GM18858 (cell line): ENCODE data around the gene MYL11.
"Not testable (repeated sequence)": the region's sequence is repeated elsewhere in the genome, so short reads cannot be mapped to it uniquely, and the experiment has no call there.

Source experiments
- ATAC-seq: cut with Tn5 transposase; IDR thresholded peaks from one replicate; pipeline ENCODE4 v1.9.1; 2021; ENCODE audit not compliant: unreplicated experiment

The MYL11 gene, protein sequence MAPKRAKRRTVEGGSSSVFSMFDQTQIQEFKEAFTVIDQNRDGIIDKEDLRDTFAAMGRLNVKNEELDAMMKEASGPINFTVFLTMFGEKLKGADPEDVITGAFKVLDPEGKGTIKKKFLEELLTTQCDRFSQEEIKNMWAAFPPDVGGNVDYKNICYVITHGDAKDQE

GRCh38 chr16:30374538-30374937 is at the start of gene MYL11:
MYL11 (plus strand) TSS chr16:30374802; CDS start chr16:30374858, 56 bp downstream.
- no peak for ATAC-seq

DNA sequence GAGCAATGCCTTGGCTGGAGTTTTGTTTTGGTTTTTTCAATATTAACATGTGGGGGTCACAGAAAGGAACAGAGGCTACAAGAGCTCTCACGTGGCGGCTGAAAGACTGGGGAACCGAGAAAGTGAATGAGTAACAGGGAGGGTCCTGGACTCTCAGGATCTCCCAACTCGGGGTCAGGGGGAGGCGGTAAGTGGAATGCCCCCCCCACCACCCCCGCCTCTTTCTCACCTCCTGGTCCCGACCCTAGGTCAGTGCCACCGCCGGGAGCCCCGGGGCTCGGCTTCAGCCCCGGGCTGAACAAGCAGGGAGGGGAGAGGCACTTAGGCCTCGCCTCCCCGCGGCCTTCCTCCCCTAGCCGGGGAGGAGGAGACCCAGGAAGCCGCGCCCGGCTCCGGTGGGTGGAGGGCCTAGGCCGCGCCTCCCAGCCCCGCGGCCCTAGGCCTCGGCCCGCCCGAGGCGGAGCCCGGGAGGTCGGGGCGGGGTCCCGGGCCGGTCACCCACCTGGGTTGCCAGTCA is 40.1 kb upstream of the MYL11 start:
- ATAC-seq = peak; percentile 69

GRCh38 chr16:30335028-30335597 is 39.5 kb upstream of the MYL11 start:
- ATAC-seq = peak; percentile 50

DNA sequence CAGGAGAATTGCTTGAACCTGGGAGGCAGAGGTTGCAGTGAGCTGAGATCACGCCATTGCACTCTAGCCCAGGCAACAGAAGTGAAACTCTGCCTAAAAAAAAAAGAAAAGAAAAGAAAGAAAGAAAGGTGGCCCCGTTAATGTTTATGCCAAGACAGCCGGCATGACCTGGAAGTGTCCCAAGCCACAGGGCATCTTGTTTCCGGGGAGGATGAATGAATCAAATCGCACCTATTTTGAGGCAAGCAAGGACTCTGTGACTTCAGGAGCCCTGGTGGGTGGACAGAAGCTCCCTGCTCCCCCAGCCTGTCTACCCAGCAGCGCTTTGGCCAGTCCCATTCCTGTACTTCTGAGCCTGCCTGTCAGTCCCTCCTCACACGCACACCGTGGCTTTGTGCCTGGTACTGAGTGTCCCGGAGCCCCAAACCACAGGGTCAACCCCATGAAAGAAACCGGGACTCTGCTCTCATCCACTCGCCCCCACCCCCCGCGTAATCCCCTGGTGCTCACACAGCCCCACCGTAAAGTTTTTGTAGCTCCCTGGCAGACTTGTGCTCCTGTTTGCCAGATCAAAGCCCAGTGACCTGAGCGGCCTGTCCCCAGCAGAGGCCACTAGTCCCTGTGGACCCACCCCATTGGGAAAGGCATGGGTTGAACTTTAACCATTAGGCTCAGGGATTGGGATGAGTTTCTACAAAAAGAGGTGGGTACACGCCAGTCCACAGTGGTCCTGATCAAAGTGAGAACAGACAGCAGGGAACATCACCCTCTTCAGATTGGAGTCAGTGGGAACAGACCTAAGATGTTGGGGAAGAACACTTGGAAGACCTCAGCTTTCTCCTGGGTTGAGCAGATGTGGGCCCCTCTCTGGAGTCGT is 38.8 kb upstream of the MYL11 start:
- ATAC-seq = no peak

DNA sequence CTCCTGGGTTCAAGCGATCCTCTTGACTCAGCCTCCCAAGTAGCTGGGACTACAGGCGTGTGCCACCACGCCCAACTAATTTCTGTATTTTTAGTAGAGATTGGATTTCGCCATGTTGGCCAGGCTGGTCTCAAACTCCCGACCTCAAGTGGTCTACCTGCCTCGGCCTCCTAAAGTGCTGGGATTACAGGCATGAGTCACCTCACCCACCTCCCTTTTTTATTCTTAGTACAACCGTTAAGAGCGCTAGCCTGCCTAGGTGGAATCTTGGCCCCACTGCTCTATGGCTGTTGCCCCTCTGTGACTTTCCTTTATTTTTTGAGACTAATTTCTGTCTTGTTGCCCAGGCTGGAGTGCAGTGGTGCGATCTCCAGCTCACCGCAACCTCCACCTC is 36.6 kb upstream of the MYL11 start:
- ATAC-seq = not testable (repeated sequence)

GRCh38 chr16:30338715-30339114 is 35.9 kb upstream of the MYL11 start:
- not testable (repeated sequence) for ATAC-seq

GRCh38 chr16:30340621-30341020 is 34.0 kb upstream of the MYL11 start:
- no peak for ATAC-seq

DNA sequence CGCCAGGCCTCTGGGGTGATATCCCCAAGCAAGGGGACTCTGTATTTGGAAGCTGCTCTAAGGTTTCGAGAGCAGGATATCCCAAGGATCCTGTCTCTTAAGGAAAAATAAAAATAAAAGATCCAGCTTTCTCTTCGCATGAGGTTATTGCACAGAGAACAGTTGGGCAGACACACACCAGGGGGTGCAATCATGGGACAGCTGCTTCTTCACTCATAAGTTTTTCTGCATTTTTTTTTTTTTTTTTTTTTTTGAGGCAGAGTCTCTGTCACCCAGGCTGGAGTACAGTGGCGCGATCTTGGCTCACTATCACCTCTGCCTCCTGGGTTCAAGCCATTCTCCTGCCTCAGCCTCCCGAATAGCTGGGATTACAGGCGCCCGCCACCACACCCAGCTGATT is 32.6 kb upstream of the MYL11 start:
- ATAC-seq = not testable (repeated sequence)

DNA sequence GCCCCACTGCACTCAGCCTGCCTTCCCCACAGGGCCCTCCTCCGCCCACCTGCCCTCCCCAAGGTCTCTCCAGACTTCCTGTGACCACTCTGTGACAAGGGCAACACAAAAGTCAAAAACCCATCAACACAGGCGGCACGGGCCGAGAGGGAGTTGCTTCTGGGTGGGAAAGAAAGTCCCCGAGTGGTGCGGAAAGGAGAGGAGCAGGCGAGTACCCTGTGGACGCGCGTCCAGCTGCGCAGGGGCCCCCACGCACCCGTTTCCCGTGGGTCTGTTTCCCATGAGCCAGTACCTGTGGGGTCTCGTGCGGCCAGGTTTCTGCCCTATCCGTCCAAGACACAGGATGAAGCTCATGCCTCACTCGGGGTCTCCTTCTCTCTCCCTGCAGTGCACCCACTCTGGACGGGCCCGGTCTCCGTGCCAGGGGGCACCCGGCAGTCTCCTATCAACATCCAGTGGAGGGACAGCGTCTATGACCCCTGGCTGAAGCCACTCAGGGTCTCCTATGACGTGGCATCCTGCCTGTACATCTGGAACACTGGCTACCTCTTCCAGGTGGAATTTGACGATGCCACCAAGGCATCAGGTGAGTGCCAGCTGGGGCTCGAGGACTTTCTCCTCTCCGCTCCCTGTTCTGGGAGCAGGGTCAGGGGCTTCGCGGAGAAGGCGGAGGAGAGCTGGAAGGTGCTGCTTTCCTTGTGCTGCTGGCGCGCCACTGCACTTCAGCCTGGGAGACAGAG is 31.7 kb upstream of the MYL11 start:
- no peak for ATAC-seq

GRCh38 chr16:30343491-30343820 is 31.1 kb upstream of the MYL11 start:
- ATAC-seq = not testable (repeated sequence)

GRCh38 chr16:30346286-30346685 is 28.3 kb upstream of the MYL11 start:
- no peak for ATAC-seq

DNA sequence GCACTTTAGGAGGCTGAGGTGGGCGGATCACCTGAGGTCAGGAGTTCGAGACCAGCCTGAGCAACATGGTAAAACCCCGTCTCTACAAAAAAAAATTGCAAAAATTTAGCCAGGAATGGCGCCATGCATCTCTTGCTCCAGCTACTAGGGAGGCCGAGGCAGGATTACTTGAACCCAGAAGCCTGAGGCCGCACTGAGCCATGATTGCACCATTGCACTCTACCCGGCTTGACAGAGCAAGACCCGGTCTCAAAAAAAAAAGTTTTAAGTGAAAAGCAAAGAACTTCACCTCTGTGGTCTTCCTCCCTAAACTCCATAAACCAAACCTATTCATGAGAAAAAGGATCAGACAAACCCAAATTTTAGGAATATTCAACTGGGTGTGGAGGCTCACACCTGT is 26.5 kb upstream of the MYL11 start:
- ATAC-seq = no peak

GRCh38 chr16:30348929-30349328 is 25.7 kb upstream of the MYL11 start:
- no peak for ATAC-seq

GRCh38 chr16:30349675-30350074 is 24.9 kb upstream of the MYL11 start:
- ATAC-seq = no peak

- peak; percentile 61 for ATAC-seq
These were observed 24.3 kb upstream of the MYL11 start for GRCh38 chr16:30350134-30350871.

GRCh38 chr16:30351001-30351441 is 23.6 kb upstream of the MYL11 start:
- no peak for ATAC-seq

- ATAC-seq = no peak
These were observed 22.8 kb upstream of the MYL11 start for GRCh38 chr16:30351586-30352419.

- ATAC-seq = no peak
These were observed 21.9 kb upstream of the MYL11 start for GRCh38 chr16:30352488-30353401.
